ENCODE data around the gene SGIP1.
"Not testable (repeated sequence)": the region's sequence is repeated elsewhere in the genome, so short reads cannot be mapped to it uniquely, and the experiment has no call there.

SGIP1 gene

DNA sequence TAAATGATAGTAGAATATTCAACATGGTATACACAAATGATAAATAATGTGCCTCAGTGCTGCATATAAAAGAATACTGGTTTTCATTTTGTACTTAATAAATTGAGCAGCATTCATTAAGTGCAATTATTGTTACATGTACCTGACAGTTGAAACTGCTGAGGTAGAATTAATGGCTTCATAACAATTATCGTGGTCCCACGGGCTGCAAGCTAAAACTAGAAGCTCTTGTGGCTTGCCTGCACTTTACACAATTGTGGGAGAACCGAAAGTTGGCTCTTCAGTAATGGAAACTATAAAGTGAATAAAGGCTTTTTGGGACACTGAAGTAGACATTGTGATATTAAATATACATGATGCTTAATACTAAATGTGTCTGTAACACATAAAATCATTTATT lies 243.9 kb downstream of the SGIP1 start:
- no peak overlapping the region for H3K4me3 ChIP-seq (ENCODE audit: low read depth, low read length)
- TF ChIP-seq, protein P1, sequence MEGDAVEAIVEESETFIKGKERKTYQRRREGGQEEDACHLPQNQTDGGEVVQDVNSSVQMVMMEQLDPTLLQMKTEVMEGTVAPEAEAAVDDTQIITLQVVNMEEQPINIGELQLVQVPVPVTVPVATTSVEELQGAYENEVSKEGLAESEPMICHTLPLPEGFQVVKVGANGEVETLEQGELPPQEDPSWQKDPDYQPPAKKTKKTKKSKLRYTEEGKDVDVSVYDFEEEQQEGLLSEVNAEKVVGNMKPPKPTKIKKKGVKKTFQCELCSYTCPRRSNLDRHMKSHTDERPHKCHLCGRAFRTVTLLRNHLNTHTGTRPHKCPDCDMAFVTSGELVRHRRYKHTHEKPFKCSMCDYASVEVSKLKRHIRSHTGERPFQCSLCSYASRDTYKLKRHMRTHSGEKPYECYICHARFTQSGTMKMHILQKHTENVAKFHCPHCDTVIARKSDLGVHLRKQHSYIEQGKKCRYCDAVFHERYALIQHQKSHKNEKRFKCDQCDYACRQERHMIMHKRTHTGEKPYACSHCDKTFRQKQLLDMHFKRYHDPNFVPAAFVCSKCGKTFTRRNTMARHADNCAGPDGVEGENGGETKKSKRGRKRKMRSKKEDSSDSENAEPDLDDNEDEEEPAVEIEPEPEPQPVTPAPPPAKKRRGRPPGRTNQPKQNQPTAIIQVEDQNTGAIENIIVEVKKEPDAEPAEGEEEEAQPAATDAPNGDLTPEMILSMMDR (IDR thresholded peaks at IDR 0.05; ENCODE audit: low read depth, low read length), result no peak

DNA sequence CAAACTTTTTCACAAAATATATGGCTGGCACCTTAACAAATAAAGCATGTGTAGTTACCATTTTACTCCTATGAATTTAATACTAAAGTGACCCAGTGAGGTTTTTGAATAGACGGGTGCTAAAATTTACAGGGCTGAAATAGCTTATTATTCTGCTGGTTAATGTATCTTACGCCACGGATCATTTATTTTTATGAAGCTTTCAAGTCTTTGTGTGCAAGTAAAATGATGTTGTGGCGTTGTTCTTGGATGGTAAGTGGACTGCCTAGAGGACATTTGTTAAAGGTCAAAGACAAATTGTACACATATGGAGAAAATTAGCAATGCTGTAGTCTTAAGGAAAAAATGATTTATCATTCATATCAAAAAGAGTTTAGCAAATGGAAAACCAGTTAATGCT lies 244.3 kb downstream of the SGIP1 start:
- TF ChIP-seq, protein P1 (IDR thresholded peaks at IDR 0.05; ENCODE audit: low read depth, low read length), result no peak
- no peak overlapping the region for H3K4me3 ChIP-seq (ENCODE audit: low read depth, low read length)

DNA sequence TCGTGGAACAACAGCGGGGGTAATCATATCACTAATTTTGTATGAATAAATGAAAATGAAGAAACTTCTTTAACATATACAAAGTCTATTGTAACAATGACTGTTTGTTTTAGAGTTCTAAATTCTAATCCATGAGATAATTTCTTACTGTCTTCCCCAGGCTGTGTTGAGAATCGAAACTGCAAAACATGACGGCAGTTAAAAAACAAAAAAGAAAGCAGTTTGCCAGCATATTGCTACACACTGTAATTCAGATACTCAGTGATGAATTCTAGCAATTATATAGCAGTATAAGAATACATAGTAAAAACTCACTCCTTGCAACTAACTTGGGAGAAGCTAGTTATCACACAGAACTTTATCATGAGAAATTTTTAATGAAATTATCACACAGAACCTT lies 245.0 kb downstream of the SGIP1 start:
- TF ChIP-seq, protein P1 (IDR thresholded peaks at IDR 0.05; ENCODE audit: low read depth, low read length), result no peak
- no peak overlapping the region for H3K4me3 ChIP-seq (ENCODE audit: low read depth, low read length)

DNA sequence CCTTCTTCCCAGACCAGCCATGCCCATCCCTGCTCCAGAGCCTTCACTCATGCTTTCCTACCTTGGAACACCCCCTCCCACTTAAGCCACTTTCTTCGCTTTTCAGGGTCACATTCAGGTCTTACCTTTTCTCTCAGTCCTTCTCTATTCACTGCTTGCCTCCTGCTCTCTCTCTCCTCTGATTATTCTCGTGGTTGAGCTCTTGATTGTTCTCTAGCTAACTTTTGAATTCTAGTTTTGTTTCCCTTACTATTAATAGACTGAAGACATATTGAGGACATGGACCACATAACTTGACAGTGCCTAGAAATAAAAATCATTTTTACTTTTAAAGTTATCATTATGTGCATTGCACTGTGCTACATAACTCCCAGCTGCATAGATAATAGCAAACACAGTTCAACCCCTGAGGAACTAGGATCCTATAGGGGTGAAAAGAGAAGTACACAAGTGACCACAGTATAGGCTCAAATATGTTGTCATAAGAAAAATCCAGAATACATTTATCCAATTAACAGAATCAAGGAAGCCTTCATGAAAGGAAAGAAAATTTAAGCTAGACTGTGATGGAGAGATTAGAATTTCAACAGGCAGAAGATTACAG lies 245.6 kb downstream of the SGIP1 start:
- TF ChIP-seq, protein P1 (IDR thresholded peaks at IDR 0.05; ENCODE audit: low read depth, low read length), result no peak

DNA sequence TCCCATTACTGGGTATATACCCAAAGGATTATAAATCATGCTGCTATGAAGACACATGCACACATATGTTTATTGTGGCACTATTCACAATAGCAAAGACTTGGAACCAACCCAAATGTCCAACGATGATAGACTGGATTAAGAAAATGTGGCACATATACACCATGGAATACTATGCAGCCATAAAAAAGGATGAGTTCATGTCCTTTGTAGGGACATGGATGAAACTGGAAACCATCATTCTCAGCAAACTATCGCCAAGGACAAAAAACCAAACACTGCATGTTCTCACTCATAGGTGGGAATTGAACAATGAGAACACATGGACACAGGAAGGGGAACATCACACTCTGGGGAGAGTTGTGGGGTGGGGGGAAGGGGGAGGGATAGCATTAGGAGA lies 251.8 kb downstream of the SGIP1 start:
- H3K4me3 ChIP-seq (ENCODE audit: low read depth, low read length), result not testable (repeated sequence)

More for the DNA sequence above, 245.6 kb downstream of the SGIP1 start:
- H3K4me3 ChIP-seq (ENCODE audit: low read depth, low read length), result no peak overlapping the region

DNA sequence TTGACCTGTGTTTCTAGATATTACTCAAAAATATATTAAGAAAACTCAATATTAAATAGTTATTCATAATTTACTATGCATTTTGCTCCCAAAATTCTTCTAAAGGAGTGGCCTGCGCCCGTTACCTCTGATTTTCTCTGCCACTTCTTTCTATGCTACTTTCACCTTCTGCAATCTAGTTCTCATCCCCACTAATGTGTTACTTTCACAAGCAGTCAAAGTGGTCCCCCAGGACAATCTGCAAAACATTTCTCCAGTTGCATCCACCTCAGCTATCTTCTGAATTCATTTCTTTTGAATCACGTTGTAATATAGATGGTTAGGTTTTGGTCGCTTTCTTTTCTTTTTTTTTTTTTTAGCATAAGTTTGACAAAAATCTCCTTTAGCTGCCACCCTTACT lies 253.7 kb downstream of the SGIP1 start:
- no peak overlapping the region for H3K4me3 ChIP-seq (ENCODE audit: low read depth, low read length)
- TF ChIP-seq, protein P1 (IDR thresholded peaks at IDR 0.05; ENCODE audit: low read depth, low read length), result no peak

DNA sequence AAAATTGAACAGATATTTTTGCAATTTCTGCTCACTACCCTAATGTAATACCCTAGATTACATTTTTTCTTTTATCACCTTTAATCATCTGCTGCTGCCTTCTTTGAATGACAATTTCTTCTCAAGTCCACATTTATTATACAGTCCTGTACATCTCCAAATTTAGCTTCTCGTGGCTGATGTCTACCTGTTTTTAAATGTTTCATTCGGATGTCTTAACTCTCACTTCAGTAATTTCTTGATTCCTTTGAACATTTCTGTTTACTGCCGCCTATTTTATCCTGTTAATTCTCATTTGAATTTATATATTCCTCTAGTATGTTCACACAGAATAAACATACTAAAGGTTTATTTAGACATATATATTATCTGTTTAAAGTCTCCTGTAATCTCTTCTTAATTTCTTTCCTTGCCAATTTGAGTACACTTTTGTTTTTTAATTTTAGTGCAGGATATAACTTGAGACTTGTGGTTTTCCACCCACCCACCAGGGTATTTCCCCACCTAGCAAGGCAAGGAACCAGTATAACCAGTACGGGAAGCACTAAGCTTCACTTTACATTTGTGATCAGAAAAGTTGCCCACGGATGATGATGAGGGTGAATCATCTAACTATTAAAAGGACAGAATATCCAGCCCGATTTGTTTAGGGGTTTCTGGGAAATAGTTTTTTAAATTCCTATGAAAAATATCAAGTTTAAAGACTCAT lies 254.4 kb downstream of the SGIP1 start:
- TF ChIP-seq, protein P1 (IDR thresholded peaks at IDR 0.05; ENCODE audit: low read depth, low read length), result no peak
- no peak overlapping the region for H3K4me3 ChIP-seq (ENCODE audit: low read depth, low read length)

All from WI38 (cell line).